Stomach (tissue), 4 donors: ENCODE results near the gene C19orf12.

ENCODE experiments used
- EP300 ChIP-seq: sonication (generic); formaldehyde crosslinking; IDR thresholded peaks from one replicate; pipeline ENCODE4 v1.6.1; 2017; ENCODE audit warnings: antibody characterized with exemption
- POLR2A ChIP-seq, 4 donors: fragments of 450-650 bp; IDR thresholded peaks; one replicate each; pipeline ENCODE4 v1.6.1; 2016; ENCODE audit warnings: antibody characterized with exemption in 4 of 4, control low read depth in 2 of 4, mild to moderate bottlenecking in 1 of 4, moderate library complexity in 1 of 4
- TF ChIP-seq, protein P1 (sequence below), 7 experiments: fragments of 450-650 bp in 4 of 7; fragments of 200-600 bp in 3 of 7; sonication (generic) in 3 of 7; IDR thresholded peaks; one replicate each; pipeline ENCODE4 v1.5.1; 2016 to 2019; ENCODE audit warnings: antibody characterized with exemption in 7 of 7, control low read depth in 2 of 7, mild to moderate bottlenecking in 1 of 7

GRCh38 chr19:29653398-29653797, 61.7 kb downstream of the C19orf12 start:
- TF ChIP-seq EP300 (no peak), POLR2A (IDR thresholded peaks at IDR 0.05) (no peak)
- TF ChIP-seq, protein P1, sequence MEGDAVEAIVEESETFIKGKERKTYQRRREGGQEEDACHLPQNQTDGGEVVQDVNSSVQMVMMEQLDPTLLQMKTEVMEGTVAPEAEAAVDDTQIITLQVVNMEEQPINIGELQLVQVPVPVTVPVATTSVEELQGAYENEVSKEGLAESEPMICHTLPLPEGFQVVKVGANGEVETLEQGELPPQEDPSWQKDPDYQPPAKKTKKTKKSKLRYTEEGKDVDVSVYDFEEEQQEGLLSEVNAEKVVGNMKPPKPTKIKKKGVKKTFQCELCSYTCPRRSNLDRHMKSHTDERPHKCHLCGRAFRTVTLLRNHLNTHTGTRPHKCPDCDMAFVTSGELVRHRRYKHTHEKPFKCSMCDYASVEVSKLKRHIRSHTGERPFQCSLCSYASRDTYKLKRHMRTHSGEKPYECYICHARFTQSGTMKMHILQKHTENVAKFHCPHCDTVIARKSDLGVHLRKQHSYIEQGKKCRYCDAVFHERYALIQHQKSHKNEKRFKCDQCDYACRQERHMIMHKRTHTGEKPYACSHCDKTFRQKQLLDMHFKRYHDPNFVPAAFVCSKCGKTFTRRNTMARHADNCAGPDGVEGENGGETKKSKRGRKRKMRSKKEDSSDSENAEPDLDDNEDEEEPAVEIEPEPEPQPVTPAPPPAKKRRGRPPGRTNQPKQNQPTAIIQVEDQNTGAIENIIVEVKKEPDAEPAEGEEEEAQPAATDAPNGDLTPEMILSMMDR (IDR thresholded peaks at IDR 0.05), result no peak
